HepG2 (cell line): ENCODE results near the gene KLF16. TPM values are rescaled to one million over a fixed set of nuclear protein-coding genes. Genes with fewer than 3 reads are reported as not detected.

Experiments used
- JDP2 ChIP-seq: sonication (generic); formaldehyde crosslinking; IDR thresholded peaks from 2 replicates; pipeline ENCODE4 v1.8.1; 2022; ENCODE audit warnings: missing genetic modification reagents, borderline replicate concordance
- KLF9 ChIP-seq: IDR thresholded peaks from 2 replicates; pipeline ENCODE4 v1.6.1; 2016; ENCODE audit warnings: low read depth
- MIXL1 ChIP-seq: IDR thresholded peaks from 2 replicates; pipeline ENCODE4 v1.6.1; 2016
- NFRKB ChIP-seq: fragments of 450-650 bp; IDR thresholded peaks from 2 replicates; pipeline ENCODE4 v1.6.1; 2017
- SKIL ChIP-seq: sonication (generic); formaldehyde crosslinking; IDR thresholded peaks from 2 replicates; pipeline ENCODE4 v1.8.0; 2022; ENCODE audit warnings: missing genetic modification reagents, mild to moderate bottlenecking, moderate library complexity, borderline replicate concordance
- ZNF253 ChIP-seq: sonication (generic); formaldehyde crosslinking; IDR thresholded peaks from 2 replicates; pipeline ENCODE4 v1.8.0; 2022; ENCODE audit warnings: mild to moderate bottlenecking, missing genetic modification reagents, borderline replicate concordance
- ZNF605 ChIP-seq: sonication (generic); formaldehyde crosslinking; IDR thresholded peaks from 2 replicates; pipeline ENCODE4 v1.8.0; 2022; ENCODE audit warnings: mild to moderate bottlenecking, missing genetic modification reagents
- polyA plus RNA-seq, 8 experiments: library from polyadenylated mRNA; depleted of rRNA in 3 of 8; stranded (reverse) in 7 of 8; unstranded in 1 of 8; fragments of >200 nt; fragmentation: Illumina TruSeq in 4 of 8; extraction: Trizol in 4 of 8; gene quantifications; 2 replicates each; pipeline versions ENCODE4 v1.2.1 to v1.2.3, GENCODE V29; 2011 to 2016; ENCODE audit warnings: low read depth in 4 of 8, missing spikeins in 1 of 8, mixed read lengths in 1 of 8; ENCODE audit not compliant: insufficient read depth in 1 of 8
- total RNA-seq, 5 experiments: library from RNA; depleted of rRNA; stranded (reverse); fragments of >200 nt; fragmentation: Illumina TruSeq; extraction: Trizol; gene quantifications; 2 replicates each; pipeline ENCODE4 v1.2.3, GENCODE V29; 2016; ENCODE audit warnings: low read depth in 1 of 5
- TF ChIP-seq, protein P1 (sequence below): sonication (generic); formaldehyde crosslinking; IDR thresholded peaks from 2 replicates; pipeline ENCODE4 v1.4.0; 2020; ENCODE audit warnings: mild to moderate bottlenecking, missing genetic modification reagents
- TF ChIP-seq, protein P2 (sequence below): IDR thresholded peaks from 2 replicates; pipeline ENCODE4 v1.6.1; 2016; ENCODE audit warnings: missing biosample characterization, missing genetic modification reagents, low read depth

The KLF16 gene
- total and polyA plus RNA-seq, 2 of the 13 experiments (the other 11 are each of a cell fraction or from before 2014, with no cell fraction given): 3.5 to 6.7 TPM

GRCh38 chr19:1857648-1858326, 5.6 kb downstream of the KLF16 start (continued):
- TF ChIP-seq, protein P1, sequence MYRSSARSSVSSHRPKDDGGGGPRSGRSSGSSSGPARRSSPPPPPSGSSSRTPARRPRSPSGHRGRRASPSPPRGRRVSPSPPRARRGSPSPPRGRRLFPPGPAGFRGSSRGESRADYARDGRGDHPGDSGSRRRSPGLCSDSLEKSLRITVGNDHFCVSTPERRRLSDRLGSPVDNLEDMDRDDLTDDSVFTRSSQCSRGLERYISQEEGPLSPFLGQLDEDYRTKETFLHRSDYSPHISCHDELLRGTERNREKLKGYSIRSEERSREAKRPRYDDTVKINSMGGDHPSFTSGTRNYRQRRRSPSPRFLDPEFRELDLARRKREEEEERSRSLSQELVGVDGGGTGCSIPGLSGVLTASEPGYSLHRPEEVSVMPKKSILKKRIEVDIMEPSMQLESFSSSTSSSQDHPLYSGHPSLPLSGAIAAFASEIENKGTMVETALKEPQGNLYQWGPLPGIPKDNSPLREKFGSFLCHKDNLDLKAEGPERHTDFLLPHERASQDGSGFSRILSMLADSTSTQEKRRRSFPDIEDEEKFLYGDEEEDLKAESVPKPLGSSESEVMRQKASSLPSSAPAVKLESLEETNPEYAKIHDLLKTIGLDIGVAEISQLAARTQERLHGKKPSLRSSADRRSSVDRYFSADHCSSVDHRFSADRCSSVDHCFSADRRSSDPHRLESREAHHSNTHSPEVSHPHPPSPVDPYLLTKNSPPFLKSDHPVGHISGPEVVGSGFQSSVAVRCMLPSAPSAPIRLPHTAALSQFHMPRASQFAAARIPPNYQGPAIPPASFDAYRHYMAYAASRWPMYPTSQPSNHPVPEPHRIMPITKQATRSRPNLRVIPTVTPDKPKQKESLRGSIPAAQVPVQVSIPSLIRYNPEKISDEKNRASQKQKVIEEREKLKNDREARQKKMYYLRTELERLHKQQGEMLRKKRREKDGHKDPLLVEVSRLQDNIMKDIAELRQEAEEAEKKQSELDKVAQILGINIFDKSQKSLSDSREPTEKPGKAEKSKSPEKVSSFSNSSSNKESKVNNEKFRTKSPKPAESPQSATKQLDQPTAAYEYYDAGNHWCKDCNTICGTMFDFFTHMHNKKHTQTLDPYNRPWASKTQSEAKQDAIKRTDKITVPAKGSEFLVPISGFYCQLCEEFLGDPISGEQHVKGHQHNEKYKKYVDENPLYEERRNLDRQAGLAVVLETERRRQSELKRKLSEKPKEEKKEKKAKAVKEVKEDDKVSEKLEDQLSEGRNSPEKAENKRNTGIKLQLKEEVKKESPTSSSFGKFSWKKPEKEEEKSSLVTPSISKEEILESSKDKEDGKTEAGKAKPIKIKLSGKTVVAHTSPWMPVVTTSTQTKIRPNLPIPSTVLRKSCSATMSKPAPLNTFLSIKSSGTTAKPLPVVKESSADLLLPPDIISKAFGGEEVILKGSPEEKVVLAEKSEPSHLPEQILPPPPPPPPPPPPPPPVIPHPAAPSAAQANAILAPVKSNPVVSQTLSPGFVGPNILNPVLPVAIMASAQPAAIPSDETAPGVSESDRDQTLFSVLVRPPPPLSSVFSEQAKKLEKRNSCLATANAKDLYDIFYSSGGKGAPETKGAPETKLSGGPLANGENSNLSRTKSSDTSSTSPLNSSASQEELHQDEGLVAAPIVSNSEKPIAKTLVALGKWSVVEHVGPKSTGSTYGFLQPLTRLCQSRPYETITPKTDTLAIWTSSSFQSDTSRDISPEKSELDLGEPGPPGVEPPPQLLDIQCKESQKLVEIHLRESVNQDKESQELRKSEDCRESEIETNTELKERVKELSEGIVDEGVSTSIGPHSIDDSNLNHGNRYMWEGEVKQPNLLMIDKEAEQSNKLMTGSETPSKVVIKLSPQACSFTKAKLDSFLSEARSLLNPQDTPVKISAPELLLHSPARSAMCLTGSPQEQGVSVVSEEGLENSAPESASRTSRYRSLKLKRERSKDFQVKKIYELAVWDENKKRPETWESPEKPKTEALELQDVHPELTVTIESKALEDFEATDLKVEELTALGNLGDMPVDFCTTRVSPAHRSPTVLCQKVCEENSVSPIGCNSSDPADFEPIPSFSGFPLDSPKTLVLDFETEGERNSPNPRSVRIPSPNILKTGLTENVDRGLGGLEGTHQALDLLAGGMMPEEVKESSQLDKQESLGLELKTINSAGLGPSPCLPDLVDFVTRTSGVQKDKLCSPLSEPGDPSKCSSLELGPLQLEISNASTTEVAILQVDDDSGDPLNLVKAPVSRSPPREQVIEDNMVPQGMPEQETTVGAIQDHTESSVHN (CRISPR knock-in tag): no peak
- TF ChIP-seq, protein P2, sequence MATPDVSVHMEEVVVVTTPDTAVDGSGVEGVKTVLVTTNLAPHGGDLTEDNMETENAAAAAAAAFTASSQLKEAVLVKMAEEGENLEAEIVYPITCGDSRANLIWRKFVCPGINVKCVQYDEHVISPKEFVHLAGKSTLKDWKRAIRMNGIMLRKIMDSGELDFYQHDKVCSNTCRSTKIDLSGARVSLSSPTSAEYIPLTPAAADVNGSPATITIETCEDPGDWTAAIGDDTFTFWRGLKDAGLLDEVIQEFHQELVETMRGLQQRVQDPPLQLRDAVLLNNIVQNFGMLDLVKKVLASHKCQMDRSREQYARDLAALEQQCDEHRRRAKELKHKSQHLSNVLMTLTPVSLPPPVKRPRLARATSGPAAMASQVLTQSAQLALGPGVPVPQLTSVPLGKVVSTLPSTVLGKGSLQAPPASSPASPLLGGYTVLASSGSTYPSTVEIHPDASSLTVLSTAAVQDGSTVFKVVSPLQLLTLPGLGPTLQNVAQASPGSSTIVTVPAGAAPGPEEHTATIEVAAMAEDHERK (CRISPR knock-in tag): no peak
- TF ChIP-seq KLF9 (no peak), ZNF605 (CRISPR knock-in tag) (no peak), NFRKB (no peak), MIXL1 (CRISPR knock-in tag) (no peak), SKIL (CRISPR knock-in tag) (no peak), ZNF253 (CRISPR knock-in tag) (no peak), JDP2 (CRISPR knock-in tag) (no peak)
